ENCODE data around the gene CEP63.

Gene CEP63

DNA sequence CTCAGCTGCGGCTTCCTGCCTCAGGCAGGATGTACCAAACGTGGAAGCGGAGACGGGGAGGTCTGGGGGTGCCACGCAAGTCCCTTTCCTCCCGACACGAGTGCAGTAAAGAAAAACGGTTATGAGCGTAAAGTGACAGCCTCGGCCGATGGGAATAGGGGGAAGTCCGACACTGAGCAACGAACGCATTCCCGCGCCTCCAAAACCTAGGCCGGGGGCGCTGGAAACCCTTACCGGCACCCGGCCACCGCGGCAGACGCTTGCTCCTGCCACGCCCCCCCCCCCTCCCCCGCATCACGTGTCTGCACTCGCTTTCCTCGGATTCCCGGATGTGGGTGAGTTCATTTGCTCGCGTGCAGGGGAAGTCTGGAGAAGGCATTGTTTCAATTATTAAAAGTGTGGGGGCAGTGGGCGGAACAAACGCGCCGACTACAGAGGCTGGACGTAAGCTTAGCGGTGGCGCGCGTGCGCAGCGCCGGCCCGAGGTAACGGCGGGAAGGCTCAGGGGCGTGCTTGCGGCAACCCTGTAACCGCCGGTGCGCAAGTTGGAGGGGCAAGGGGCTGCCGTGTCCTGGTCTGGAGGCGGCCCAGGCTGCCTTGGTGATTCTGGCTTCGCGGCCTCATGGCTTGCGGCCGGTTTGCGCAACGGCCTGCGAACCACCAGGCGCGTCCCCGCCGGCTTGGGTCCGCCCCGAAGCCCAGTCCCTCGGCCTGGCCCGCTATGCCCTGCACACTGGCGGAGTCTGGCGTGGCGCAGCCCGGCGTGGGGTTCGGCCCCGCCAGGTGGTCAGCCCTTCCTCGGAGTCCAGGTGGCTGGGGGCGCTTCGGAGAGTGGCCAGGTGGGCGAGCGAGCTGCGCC is at the start of gene CEP63, which contains the start of gene ANAPC13:
TSS of gene CEP63 (plus strand) at position 340 of the 859 bp plus-strand sequence. CDS start 9,264 bp downstream, outside the sequence.
TSS of gene ANAPC13 (minus strand) at position 268 of the 859 bp plus-strand sequence. CDS start 3,081 bp downstream, outside the sequence.
- peak; percentile 98 for DNase-seq (ENCODE audit: low read depth)
- H3K9ac ChIP-seq (ENCODE audit: low read length) = peak within 1 kb of the TSS; percentile 100
- no peaks in the 10 kb centered on the region for H3K27me3 ChIP-seq (replicated peaks; ENCODE audit: control insufficient read depth, insufficient read depth, low read length)
- peaks cover 17% of the 10 kb centered on the region for H3K36me3 ChIP-seq (ENCODE audit: control insufficient read depth, insufficient read depth, low read length, severe bottlenecking)
- H3K4me3 ChIP-seq (ENCODE audit: low read length) = peak within 1 kb of the TSS; percentile 99
- no peaks in the 10 kb centered on the region for H3K9me3 ChIP-seq (ENCODE audit: control insufficient read depth, low read length)
- H3K4me1 ChIP-seq (ENCODE audit: control insufficient read depth, insufficient read depth, low read length) = peaks cover 45% of the 10 kb centered on the region

- DNase-seq (ENCODE audit: low read depth) = peak; percentile 41
- no peaks in the 10 kb centered on the region for H3K9me3 ChIP-seq (ENCODE audit: control insufficient read depth, low read length)
- no peaks in the 10 kb centered on the region for H3K36me3 ChIP-seq (ENCODE audit: control insufficient read depth, insufficient read depth, low read length, severe bottlenecking)
- H3K9ac ChIP-seq (ENCODE audit: low read length) = no peak overlapping the region
- peaks cover 10% of the 10 kb centered on the region for H3K4me1 ChIP-seq (ENCODE audit: control insufficient read depth, insufficient read depth, low read length)
- no peaks in the 10 kb centered on the region for H3K27me3 ChIP-seq (replicated peaks; ENCODE audit: control insufficient read depth, insufficient read depth, low read length)
- H3K4me3 ChIP-seq (ENCODE audit: low read length) = no peak overlapping the region
Measured at GRCh38 chr3:134437211-134437752, 48.6 kb upstream of the CEP63 start.

DNA sequence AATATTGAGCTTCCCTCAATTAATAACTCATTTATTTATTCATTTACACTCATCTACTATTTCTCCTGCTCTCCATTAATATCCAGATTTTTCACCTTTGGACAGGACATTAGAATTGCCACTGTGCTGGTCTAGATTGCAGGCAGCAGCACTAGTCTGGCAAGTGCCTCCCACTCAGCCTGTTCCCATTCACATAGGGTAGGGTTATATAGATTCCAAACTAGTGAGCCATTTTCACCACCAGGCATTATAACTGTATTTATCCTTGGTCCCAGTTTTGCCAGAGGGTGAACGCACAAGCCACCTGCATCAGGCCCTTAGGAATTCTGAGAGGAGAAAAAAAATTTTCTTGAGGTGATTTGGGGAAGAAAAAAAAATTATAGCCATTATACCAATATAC is 44.5 kb upstream of the CEP63 start:
- DNase-seq (ENCODE audit: low read depth) = peak; percentile 23
- Histone ChIP-seq H3K9ac (ENCODE audit: low read length) (no peak overlapping the region), H3K27me3 (replicated peaks; ENCODE audit: control insufficient read depth, insufficient read depth, low read length) (no peaks in the 10 kb centered on the region), H3K9me3 (ENCODE audit: control insufficient read depth, low read length) (no peaks in the 10 kb centered on the region), H3K4me1 (ENCODE audit: control insufficient read depth, insufficient read depth, low read length) (peaks cover 35% of the 10 kb centered on the region), H3K36me3 (ENCODE audit: control insufficient read depth, insufficient read depth, low read length, severe bottlenecking) (no peaks in the 10 kb centered on the region), H3K4me3 (ENCODE audit: low read length) (no peak overlapping the region)

DNA sequence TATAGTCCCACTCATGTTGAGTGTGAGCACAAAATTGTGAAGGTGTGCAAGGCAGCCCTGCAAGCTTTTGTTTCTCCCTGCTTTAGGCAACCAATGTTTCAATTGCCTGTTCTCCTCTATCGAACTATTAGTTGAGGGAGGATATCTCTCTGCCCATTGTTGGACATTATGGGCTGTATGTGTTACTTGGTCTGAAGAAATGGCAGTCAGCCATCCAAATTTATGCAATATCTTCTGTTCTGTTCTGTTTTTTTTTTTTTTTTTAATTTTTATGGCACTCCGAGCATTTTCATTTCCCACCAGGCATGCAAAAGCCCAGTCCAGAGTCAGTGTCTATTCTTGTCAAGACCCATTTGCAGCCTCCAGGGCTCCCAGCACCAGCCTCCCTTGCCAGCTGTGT is 44.0 kb upstream of the CEP63 start:
- H3K9ac ChIP-seq (ENCODE audit: low read length) = no peak overlapping the region
- no peaks in the 10 kb centered on the region for H3K36me3 ChIP-seq (ENCODE audit: control insufficient read depth, insufficient read depth, low read length, severe bottlenecking)
- H3K27me3 ChIP-seq (replicated peaks; ENCODE audit: control insufficient read depth, insufficient read depth, low read length) = no peaks in the 10 kb centered on the region
- peak; percentile 66 for DNase-seq (ENCODE audit: low read depth)
- no peaks in the 10 kb centered on the region for H3K9me3 ChIP-seq (ENCODE audit: control insufficient read depth, low read length)
- H3K4me1 ChIP-seq (ENCODE audit: control insufficient read depth, insufficient read depth, low read length) = peaks cover 40% of the 10 kb centered on the region
- no peak overlapping the region for H3K4me3 ChIP-seq (ENCODE audit: low read length)

- Histone ChIP-seq H3K4me3 (ENCODE audit: low read length) (peak overlapping the region; percentile 2), H3K4me1 (ENCODE audit: control insufficient read depth, insufficient read depth, low read length) (peaks cover 57% of the 10 kb centered on the region), H3K27me3 (replicated peaks; ENCODE audit: control insufficient read depth, insufficient read depth, low read length) (no peaks in the 10 kb centered on the region), H3K9ac (ENCODE audit: low read length) (peak overlapping the region; percentile 78), H3K9me3 (ENCODE audit: control insufficient read depth, low read length) (no peaks in the 10 kb centered on the region), H3K36me3 (ENCODE audit: control insufficient read depth, insufficient read depth, low read length, severe bottlenecking) (no peaks in the 10 kb centered on the region)
- no peak for DNase-seq (ENCODE audit: low read depth)
Measured at GRCh38 chr3:134445095-134445494, 40.8 kb upstream of the CEP63 start.

GRCh38 chr3:134445636-134446035 is 40.2 kb upstream of the CEP63 start:
- Histone ChIP-seq H3K4me1 (ENCODE audit: control insufficient read depth, insufficient read depth, low read length) (peaks cover 57% of the 10 kb centered on the region), H3K4me3 (ENCODE audit: low read length) (peak overlapping the region; percentile 23), H3K9ac (ENCODE audit: low read length) (peak overlapping the region; percentile 78), H3K36me3 (ENCODE audit: control insufficient read depth, insufficient read depth, low read length, severe bottlenecking) (no peaks in the 10 kb centered on the region), H3K9me3 (ENCODE audit: control insufficient read depth, low read length) (no peaks in the 10 kb centered on the region), H3K27me3 (replicated peaks; ENCODE audit: control insufficient read depth, insufficient read depth, low read length) (no peaks in the 10 kb centered on the region)
- DNase-seq (ENCODE audit: low read depth) = peak; percentile 88

DNA sequence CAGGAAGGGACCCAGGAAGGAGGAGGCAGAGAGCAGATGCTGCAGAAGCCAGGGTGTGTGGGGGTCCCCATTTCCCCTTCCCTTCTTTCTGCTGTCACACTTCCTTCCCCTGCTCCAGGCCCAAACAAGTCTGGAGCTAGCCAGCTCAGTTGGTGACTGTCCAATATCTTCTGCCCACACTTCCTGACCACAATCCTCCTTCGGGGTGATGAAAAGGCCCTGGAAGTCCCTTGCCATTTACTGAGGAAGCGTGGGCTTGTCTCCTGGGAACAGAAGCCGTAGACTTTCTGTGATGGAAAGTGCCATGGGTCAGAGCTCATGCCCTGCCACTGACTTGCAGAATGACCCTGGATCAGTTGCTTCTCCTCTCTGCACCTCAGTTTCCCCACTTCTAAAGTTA is 39.1 kb upstream of the CEP63 start:
- H3K9me3 ChIP-seq (ENCODE audit: control insufficient read depth, low read length) = no peaks in the 10 kb centered on the region
- no peaks in the 10 kb centered on the region for H3K27me3 ChIP-seq (replicated peaks; ENCODE audit: control insufficient read depth, insufficient read depth, low read length)
- peak; percentile 49 for DNase-seq (ENCODE audit: low read depth)
- no peaks in the 10 kb centered on the region for H3K36me3 ChIP-seq (ENCODE audit: control insufficient read depth, insufficient read depth, low read length, severe bottlenecking)
- H3K9ac ChIP-seq (ENCODE audit: low read length) = peak overlapping the region; percentile 53
- H3K4me3 ChIP-seq (ENCODE audit: low read length) = peak overlapping the region; percentile 23
- H3K4me1 ChIP-seq (ENCODE audit: control insufficient read depth, insufficient read depth, low read length) = peaks cover 52% of the 10 kb centered on the region

DNA sequence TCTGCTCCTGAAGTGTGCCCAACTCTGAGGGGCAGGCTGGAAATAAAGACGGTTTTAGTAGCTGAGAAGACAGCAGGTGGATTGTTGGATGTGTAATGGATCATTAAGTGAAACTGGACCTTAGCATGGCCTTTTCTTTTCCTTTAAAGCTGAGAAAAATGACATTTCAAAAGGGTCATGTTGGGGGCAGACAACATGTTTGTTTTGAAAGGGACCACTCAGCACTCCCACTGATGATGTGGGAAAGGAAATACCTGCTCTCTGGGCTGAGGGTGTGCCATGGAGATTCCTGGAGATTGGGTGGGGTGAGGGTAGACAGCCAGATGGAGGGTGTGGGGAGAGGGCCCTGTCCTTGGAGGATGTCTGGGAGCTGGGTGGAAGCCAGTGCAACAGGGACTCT is 38.5 kb upstream of the CEP63 start:
- Histone ChIP-seq H3K9ac (ENCODE audit: low read length) (no peak overlapping the region), H3K36me3 (ENCODE audit: control insufficient read depth, insufficient read depth, low read length, severe bottlenecking) (no peaks in the 10 kb centered on the region), H3K4me3 (ENCODE audit: low read length) (no peak overlapping the region), H3K4me1 (ENCODE audit: control insufficient read depth, insufficient read depth, low read length) (peaks cover 47% of the 10 kb centered on the region), H3K9me3 (ENCODE audit: control insufficient read depth, low read length) (no peaks in the 10 kb centered on the region), H3K27me3 (replicated peaks; ENCODE audit: control insufficient read depth, insufficient read depth, low read length) (no peaks in the 10 kb centered on the region)
- no peak for DNase-seq (ENCODE audit: low read depth)

GRCh38 chr3:134448664-134449063 is 37.2 kb upstream of the CEP63 start:
- Histone ChIP-seq H3K9me3 (ENCODE audit: control insufficient read depth, low read length) (no peaks in the 10 kb centered on the region), H3K27me3 (replicated peaks; ENCODE audit: control insufficient read depth, insufficient read depth, low read length) (no peaks in the 10 kb centered on the region), H3K9ac (ENCODE audit: low read length) (no peak overlapping the region), H3K4me1 (ENCODE audit: control insufficient read depth, insufficient read depth, low read length) (peaks cover 44% of the 10 kb centered on the region), H3K36me3 (ENCODE audit: control insufficient read depth, insufficient read depth, low read length, severe bottlenecking) (no peaks in the 10 kb centered on the region), H3K4me3 (ENCODE audit: low read length) (no peak overlapping the region)
- DNase-seq (ENCODE audit: low read depth) = no peak

- Histone ChIP-seq H3K4me1 (ENCODE audit: control insufficient read depth, insufficient read depth, low read length) (peaks cover 43% of the 10 kb centered on the region), H3K4me3 (ENCODE audit: low read length) (no peak overlapping the region), H3K9ac (ENCODE audit: low read length) (peak overlapping the region; percentile 10), H3K36me3 (ENCODE audit: control insufficient read depth, insufficient read depth, low read length, severe bottlenecking) (no peaks in the 10 kb centered on the region), H3K9me3 (ENCODE audit: control insufficient read depth, low read length) (no peaks in the 10 kb centered on the region), H3K27me3 (replicated peaks; ENCODE audit: control insufficient read depth, insufficient read depth, low read length) (no peaks in the 10 kb centered on the region)
- DNase-seq (ENCODE audit: low read depth) = peak; percentile 53
Measured at GRCh38 chr3:134449277-134449676, 36.6 kb upstream of the CEP63 start.

GRCh38 chr3:134449951-134450350 is 35.9 kb upstream of the CEP63 start:
- H3K27me3 ChIP-seq (replicated peaks; ENCODE audit: control insufficient read depth, insufficient read depth, low read length) = no peaks in the 10 kb centered on the region
- no peaks in the 10 kb centered on the region for H3K36me3 ChIP-seq (ENCODE audit: control insufficient read depth, insufficient read depth, low read length, severe bottlenecking)
- no peak for DNase-seq (ENCODE audit: low read depth)
- H3K4me1 ChIP-seq (ENCODE audit: control insufficient read depth, insufficient read depth, low read length) = peaks cover 36% of the 10 kb centered on the region
- no peak overlapping the region for H3K9ac ChIP-seq (ENCODE audit: low read length)
- H3K4me3 ChIP-seq (ENCODE audit: low read length) = no peak overlapping the region
- no peaks in the 10 kb centered on the region for H3K9me3 ChIP-seq (ENCODE audit: control insufficient read depth, low read length)

Data from adipocyte (in vitro differentiated cells).